HG02852 (cell line): ENCODE results near the gene GRPEL2.

Experiments used
- ATAC-seq: cut with Tn5 transposase; IDR thresholded peaks from one replicate; pipeline ENCODE4 v1.9.1; 2021; ENCODE audit warnings: mild to moderate bottlenecking, moderate library complexity; ENCODE audit not compliant: unreplicated experiment

Gene GRPEL2

GRCh38 chr5:149345147-149345891 lies at the start of gene GRPEL2:
Gene GRPEL2, plus strand, starts transcription at chr5:149345499. Its CDS starts 41 bp downstream, at chr5:149345540.
- peak; percentile 96 for ATAC-seq

DNA sequence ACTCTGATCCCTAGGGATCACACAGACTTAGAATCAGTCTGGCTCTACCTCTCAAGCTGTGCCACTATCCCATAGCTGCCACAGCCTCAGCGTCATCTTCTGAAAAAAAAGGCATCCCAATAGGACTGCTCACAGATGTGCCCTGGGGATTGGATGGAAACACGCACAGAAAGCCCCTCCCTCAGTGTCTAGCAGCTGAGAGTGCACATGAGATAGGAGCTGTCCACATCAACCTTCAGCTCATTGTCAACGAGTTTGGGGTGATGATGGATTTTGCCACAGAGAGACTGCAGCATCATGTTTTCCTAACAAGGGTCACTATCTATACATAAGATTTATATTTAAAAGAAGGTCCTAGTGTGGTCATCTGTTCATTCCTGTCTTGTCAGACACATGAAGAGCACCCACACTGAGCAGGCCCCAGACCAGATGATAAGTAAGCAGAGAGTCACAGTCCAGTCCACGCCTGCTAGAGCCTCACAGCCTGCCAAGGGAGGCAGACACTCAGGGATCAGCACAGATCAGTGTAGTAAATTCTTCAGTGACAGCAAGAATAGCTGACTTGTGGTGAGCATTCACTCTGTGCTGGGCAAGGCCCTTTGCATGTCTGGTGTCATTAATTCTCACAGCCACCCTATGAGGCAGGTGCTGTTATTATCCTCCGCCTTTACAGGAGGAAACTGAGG lies 47.8 kb upstream of the GRPEL2 start:
- ATAC-seq, result no peak

DNA sequence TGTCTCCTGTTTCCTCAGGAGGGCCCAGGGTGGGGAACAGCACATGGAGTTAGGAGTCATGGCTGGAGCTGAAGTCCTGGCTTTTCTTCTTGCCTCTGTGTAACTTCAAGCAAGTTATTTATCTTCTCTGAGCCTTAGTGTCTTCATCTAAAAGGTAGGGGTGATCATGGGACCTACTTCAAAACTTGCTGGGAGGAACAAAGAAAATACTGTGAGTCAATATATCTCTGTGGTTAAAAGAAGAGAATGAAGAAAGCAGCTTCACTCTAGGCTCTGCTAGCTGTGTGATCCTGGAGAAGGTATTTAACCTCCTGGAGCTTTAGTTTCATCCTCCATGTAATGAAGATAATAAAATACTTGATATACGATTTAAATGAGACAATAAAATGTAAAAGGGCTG lies 47.1 kb upstream of the GRPEL2 start:
- ATAC-seq, result no peak

GRCh38 chr5:149298842-149299404 lies 46.4 kb upstream of the GRPEL2 start:
- no peak for ATAC-seq

DNA sequence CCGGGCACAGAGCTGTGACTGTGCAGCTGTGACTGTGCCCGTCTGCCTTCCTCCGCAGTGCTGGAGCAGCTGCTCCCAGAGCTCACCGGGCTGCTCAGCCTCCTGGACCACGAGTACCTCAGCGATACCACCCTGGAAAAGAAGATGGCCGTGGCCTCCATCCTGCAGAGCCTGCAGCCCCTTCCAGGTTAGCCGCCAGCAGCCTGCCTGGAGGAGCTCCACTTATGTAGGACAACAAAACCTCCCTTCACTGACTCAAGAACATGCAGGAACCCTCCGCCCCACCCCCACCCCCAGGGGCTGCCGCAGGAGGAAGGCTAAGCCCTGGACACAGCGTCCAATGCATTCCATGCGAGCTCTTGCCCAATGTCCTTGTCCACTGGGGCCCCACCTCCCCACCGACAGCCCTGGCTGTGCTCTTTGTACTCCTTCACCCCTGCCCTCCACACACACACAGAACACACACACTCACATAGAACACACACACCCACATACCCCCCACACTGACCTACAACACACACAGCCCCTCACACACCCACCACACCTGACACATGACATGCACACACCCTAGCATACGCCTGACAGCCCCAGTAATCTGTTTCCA lies 45.7 kb upstream of the GRPEL2 start:
- ATAC-seq, result no peak

DNA sequence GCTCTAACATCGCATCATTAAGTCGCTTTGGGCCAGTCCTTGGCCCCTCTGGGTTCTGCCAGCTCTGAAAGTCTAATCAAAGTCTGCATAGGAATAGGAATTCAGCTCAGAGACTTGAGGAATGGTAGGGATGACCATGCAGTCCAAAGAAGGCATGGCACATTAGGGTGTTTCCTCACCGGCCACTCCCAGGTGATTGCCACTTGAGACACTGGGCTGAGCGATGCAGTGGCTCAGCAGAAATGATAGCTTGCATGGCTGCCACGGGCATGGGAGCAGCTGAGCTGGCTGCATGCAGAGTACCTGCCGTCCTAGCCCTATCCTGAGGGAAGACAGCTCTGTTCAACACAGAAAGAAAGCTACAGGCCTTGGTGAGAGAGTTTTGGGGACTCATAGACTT lies 44.9 kb upstream of the GRPEL2 start:
- no peak for ATAC-seq

- ATAC-seq, result no peak
Observed at GRCh38 chr5:149301049-149301743, 44.1 kb upstream of the GRPEL2 start.

DNA sequence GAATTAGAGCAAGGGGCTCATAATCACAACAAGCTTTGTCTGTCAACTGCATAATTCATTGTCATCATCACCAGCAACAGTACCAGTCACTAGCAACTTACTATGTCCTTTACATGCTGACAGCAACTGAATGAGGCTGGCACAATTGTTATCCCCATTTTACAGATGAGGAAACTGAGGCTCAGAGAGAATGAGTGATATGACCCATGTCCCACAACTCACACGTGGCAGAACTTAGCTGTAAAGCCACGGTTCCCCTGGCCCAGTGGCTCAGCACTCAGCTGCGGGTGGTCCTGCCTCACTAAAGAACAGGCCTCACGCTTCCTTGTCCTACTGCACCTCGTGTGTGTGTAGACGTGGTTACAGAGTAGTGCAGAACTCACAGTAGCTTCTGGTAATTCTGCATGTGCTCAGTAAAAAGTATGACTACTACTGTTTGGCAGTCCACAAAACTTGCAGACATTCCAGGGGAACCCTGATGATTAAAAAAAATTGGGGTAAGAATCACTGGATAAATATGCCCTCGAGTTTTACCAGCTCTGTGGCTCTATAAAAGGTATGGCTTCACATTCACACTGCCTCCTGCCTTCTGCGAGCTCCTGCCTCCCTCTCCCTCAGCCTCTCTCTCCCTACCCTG lies 43.4 kb upstream of the GRPEL2 start:
- ATAC-seq, result no peak

DNA sequence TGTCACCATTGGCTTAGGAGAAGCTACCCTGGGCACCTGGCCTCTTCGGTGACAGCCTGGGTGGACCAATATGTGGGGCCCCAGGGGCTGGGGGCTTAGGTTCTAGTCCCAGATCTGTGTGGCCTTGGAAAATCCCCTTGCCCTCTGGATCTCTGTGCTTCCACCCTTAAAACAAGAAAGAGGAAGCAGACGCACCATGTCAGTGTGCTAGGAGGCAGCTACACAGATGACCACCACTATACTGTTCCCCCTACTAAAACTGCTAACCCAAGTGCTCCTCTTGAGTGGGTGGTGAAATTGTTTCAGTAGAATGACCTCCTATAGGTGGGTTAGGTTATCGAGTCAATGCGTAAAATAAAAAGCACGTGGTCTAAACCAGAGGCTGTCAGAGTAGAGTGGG lies 42.7 kb upstream of the GRPEL2 start:
- no peak for ATAC-seq

DNA sequence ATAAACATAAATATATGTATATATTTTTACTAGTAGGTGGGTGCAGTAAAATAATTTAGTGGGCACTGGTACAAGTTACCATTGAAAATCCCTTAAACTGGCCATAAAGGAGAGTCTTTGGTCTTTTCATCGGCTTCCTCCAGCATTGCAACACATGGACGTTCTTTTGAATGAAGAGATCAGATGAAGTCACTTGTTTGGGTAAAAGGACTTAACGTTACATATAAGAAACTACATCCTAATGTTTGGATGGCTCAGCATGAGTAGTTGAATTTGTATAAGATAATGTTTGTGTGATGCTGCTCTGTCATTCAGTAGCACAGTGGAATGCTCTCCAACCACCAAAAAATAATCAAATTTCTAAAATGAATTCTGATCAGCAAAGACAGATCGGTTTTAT lies 42.1 kb upstream of the GRPEL2 start:
- no peak for ATAC-seq

GRCh38 chr5:149304195-149305078 lies 40.9 kb upstream of the GRPEL2 start:
- no peak for ATAC-seq

DNA sequence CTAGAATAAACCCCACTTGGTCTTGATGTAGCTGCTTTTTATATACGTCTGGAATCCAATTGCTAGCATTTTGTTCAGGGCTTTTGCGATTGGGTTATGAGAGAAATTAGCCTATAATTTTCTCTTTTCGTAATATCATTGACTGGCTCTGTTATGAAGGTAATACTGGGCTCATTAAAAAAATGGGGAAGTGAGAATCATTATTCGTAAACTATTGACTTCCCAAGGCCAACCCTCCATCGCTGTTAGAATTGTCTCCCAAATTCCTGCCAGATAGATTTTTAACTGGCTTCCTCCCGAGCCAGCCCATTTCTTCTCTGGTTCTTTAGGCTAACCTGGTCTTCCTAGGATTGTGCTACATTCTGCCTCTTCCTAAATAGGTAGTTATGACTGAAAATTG lies 35.9 kb upstream of the GRPEL2 start:
- no peak for ATAC-seq

DNA sequence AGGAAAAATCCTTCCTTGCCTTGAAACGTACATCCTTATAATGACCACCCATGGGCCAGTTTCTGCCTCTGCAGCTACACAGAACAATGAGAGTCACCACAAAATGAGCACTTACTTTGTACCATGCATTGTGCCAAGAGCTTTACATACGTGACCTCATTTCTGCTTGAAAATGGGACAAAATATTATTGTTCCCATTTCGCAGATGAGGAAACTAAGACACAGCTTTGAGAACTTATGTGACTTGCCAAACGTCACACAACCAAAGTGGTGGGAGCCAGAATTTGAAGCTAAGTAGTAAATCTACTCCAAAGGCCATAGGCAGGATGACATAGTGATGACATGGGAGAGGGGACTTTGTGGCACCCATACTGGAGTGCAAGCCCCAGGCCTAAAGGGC lies 34.8 kb upstream of the GRPEL2 start:
- no peak for ATAC-seq

DNA sequence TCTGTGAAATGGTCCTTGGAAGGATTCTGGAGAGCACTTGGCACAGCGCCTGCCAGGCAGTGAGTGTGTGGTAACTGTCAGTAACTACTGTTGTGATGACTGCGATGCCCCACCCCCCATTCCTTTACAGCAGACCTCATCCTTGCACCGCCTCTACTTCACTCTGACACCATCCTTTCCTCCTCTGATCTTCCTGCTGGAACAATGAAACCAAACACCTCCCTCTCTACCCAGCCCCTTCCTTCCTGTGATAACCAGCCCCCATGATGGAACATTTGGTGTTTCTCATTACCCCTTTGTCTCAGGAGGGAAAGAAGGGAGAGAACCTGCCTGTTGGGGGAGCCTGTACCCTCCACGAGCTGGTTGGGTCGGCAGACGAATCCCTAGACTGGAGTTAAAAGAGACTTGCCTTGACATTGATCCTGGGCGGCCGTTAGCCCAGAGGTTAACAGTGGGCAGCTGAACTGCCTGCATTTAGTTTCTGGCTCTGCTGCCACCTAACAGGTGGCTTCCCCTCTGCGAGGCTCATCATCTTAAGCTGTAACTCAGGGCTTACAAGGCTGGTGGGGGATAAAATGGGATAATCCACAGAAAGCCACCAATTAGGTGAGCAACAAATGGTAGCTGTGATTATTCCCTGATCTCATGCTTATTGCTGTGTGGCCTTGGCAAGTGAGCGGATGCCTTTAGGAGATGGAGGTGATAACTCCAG lies 34.2 kb upstream of the GRPEL2 start:
- ATAC-seq, result no peak

DNA sequence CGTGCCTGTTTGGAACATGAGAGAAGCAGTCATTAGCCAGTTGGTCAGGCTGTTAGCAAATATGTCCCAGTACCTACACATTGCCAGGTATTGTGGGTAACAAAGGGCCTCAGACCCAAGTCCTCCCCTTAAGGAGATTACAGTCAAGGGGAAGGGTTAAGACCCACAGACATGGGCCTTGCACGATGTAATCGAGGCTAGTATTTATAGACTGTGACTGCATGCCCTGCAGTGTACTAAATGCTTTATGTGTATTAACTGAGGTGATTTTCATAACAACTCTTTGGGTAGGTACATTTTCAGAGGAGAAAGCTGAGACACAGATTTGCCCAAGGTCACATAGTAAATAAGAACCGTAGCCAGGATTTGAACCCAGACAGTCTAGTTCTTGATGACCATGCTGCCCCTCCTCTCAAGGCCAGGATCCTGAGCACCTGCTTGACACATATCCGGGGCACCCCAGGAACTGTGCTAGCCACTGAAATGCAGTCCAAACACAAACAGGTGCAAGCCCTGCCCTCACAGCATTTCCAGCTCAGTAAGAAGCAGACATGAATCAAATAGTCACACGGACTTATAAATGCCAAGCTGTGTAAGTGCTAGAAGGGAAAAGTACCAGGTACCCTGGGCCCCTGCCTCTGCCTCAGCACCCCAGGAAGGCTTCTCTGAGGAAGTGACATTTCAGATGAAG lies 32.0 kb upstream of the GRPEL2 start:
- no peak for ATAC-seq

GRCh38 chr5:149314571-149315111 lies 30.7 kb upstream of the GRPEL2 start:
- ATAC-seq, result no peak

- no peak for ATAC-seq
Observed at GRCh38 chr5:149315753-149316152, 29.5 kb upstream of the GRPEL2 start.
